Measurements from ENCODE around the gene ZNF552.
"Not testable (repeated sequence)": the region's sequence is repeated elsewhere in the genome, so short reads cannot be mapped to it uniquely, and the experiment has no call there.

The ZNF552 gene

GRCh38 chr19:57803594-57804325 is 11.0 kb downstream of the ZNF552 start:
- H3K27me3 Mint-ChIP-seq: no peaks in the 10 kb centered on the region
- peaks cover 38% of the 10 kb centered on the region for H3K4me1 Mint-ChIP-seq
- H3K36me3 Mint-ChIP-seq: peaks cover 20% of the 10 kb centered on the region
- H3K9me3 Mint-ChIP-seq: no peaks in the 10 kb centered on the region
- peak overlapping the region; percentile 69 for H3K27ac Mint-ChIP-seq
- peak overlapping the region; percentile 87 for H3K4me3 Mint-ChIP-seq

GRCh38 chr19:57803265-57803593 is 11.5 kb downstream of the ZNF552 start:
- Mint-ChIP-seq H3K36me3 (peaks cover 20% of the 10 kb centered on the region), H3K4me1 (peaks cover 38% of the 10 kb centered on the region), H3K27ac (no peak overlapping the region), H3K27me3 (no peaks in the 10 kb centered on the region), H3K9me3 (no peaks in the 10 kb centered on the region), H3K4me3 (peak overlapping the region; percentile 87)

DNA sequence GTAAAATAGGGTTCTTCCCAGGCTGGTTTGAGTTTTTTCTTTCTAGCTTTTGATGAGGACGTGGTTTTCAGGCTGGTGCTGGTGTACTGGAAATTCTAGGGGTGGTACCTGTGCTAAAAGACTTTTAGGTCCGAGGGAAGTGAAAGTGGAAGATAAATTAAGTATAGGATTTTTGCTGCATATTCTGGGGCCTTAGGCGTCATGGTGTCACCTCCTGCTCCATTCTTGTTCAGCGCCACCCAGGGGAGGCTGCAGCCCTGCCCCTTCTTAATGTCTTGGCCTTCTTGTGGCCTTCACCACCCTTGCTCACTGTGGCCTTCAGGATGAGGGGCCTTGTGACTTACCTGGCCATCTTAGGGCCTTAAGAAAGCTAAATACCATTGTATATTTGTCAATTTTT is 12.4 kb downstream of the ZNF552 start:
- Mint-ChIP-seq H3K27me3 (no peaks in the 10 kb centered on the region), H3K4me1 (peaks cover 38% of the 10 kb centered on the region), H3K27ac (no peak overlapping the region), H3K36me3 (peaks cover 15% of the 10 kb centered on the region), H3K4me3 (no peak overlapping the region), H3K9me3 (no peaks in the 10 kb centered on the region)

DNA sequence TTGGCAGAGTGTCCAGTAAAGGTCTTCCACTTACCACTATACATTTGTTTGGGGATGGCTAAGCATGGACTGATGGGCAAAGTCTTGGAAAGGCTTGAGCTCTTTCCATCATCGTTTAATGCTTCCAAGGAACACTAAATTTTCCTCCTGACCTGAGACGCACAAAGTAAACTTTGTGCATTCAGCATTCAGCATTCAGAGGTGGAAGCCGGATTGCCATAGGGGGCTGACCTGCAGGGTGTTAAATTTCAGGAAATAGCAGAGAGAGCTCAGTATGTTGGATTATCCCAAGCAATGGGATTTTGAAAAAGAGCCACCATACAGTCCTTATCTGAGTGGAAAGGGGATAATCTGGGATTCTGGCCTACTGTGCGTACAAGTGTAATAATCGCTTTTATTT is 14.0 kb downstream of the ZNF552 start:
- peaks cover 38% of the 10 kb centered on the region for H3K4me1 Mint-ChIP-seq
- H3K36me3 Mint-ChIP-seq: peaks cover 14% of the 10 kb centered on the region
- H3K27ac Mint-ChIP-seq: no peak overlapping the region
- no peaks in the 10 kb centered on the region for H3K9me3 Mint-ChIP-seq
- H3K4me3 Mint-ChIP-seq: no peak overlapping the region
- no peaks in the 10 kb centered on the region for H3K27me3 Mint-ChIP-seq

DNA sequence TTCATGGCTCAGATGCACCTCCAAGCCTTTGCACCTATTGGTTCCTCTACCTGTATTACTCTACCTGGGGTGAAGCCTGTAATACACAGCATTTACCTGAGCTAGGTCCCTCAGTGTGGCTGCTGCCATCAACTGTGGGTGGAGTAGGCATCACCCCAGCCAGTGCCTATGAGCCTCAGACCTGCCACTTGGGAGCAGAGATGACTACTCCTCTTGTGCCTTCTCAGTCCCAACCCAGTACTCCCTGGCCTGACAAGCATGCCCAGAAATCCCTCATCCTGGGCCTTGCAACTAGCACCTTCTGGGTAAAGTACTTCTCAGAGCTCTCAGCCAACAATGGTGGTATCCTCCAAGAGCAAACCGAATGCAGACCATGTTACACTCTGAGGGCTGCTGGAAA is 18.1 kb downstream of the ZNF552 start:
- peaks cover 30% of the 10 kb centered on the region for H3K36me3 Mint-ChIP-seq
- not testable (repeated sequence) for H3K27me3 Mint-ChIP-seq, H3K27ac Mint-ChIP-seq, H3K4me3 Mint-ChIP-seq, H3K4me1 Mint-ChIP-seq, H3K9me3 Mint-ChIP-seq

- Mint-ChIP-seq H3K27ac (no peak overlapping the region), H3K9me3 (peaks cover 7% of the 10 kb centered on the region), H3K4me1 (no peaks in the 10 kb centered on the region), H3K4me3 (no peak overlapping the region), H3K36me3 (peaks cover 44% of the 10 kb centered on the region), H3K27me3 (no peaks in the 10 kb centered on the region)
Observed at GRCh38 chr19:57789288-57789687, 25.4 kb downstream of the ZNF552 start.

DNA sequence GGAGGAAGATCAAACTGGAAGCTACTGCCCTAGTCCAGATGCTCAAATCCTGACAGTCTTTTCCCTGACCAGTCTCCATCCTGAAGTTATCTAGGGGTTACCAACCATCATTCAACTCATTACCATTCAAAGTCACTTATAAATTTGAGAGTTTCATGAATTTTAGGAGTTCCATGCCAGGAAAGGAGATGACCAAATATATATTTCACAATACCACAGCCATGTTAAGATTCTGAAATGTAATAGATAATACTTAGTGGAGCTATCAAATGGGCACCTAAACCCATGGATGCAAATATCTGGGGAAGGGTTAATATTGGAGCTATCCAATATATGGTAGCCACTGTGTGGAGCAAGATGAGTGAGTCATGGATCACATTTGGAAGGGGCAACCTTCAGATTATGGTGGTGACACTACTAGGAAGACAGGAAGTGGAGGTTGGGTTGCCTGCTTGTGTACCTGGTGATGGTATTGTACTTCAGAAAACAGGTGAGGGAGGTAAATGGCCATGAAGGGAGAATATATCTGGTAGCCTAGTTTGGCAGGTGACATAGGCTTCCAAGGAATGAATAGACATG is 26.5 kb downstream of the ZNF552 start:
- Mint-ChIP-seq H3K4me1 (no peaks in the 10 kb centered on the region), H3K36me3 (peaks cover 41% of the 10 kb centered on the region), H3K9me3 (peaks cover 7% of the 10 kb centered on the region), H3K4me3 (no peak overlapping the region), H3K27ac (no peak overlapping the region), H3K27me3 (no peaks in the 10 kb centered on the region)

GRCh38 chr19:57786906-57787305 is 27.8 kb downstream of the ZNF552 start:
- Mint-ChIP-seq H3K27ac (no peak overlapping the region), H3K4me3 (no peak overlapping the region), H3K27me3 (no peaks in the 10 kb centered on the region), H3K4me1 (no peaks in the 10 kb centered on the region), H3K36me3 (peaks cover 41% of the 10 kb centered on the region), H3K9me3 (peaks cover 7% of the 10 kb centered on the region)

DNA sequence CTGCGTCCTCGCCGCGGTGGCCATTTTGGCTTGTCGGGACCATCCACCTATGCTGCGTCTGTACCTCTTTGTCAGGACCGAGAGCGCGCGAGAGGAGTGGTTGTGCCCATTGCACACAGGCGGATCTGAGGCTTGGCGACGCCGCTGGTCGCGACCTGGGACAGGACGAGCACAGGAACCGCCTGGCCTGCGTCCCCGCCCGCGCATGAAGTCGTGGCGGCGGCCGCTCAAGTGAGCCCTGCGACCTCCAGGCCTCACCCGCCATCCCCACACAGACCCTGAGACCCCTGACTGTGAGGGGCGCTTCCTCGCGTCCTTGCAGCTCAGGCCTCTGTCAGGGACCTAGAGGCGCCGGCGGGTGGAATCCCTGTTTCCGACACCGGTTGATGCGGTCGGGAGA is 28.4 kb downstream of the ZNF552 start:
- Mint-ChIP-seq H3K9me3 (peaks cover 7% of the 10 kb centered on the region), H3K36me3 (peaks cover 40% of the 10 kb centered on the region), H3K4me1 (no peaks in the 10 kb centered on the region), H3K4me3 (peak overlapping the region; percentile 26), H3K27ac (no peak overlapping the region), H3K27me3 (no peaks in the 10 kb centered on the region)

GRCh38 chr19:57779220-57779845 is 35.4 kb downstream of the ZNF552 start:
- Mint-ChIP-seq H3K27ac (no peak overlapping the region), H3K4me3 (no peak overlapping the region), H3K4me1 (peaks cover 4% of the 10 kb centered on the region), H3K36me3 (peaks cover 68% of the 10 kb centered on the region), H3K9me3 (peaks cover 27% of the 10 kb centered on the region), H3K27me3 (no peaks in the 10 kb centered on the region)

DNA sequence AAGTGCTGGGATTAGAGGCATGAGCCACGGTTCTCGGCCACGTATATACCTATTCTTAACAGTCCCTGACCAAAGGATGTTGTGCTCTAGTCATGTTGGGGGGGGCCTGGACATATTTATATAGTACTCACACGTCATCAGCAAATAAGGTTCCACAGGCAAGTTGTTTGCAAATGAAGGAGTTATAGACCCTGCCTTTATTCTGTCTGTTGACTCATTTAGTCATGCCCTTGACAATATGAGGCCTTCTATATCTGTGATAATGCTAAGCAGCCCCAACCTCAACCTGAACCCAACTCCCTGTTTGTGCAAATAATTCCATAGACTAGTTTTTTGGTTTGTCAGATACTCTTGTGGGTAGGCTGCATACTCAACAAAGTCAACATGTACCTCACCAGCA is 36.4 kb downstream of the ZNF552 start:
- Mint-ChIP-seq H3K27me3 (no peaks in the 10 kb centered on the region), H3K4me1 (peaks cover 9% of the 10 kb centered on the region), H3K36me3 (peaks cover 72% of the 10 kb centered on the region), H3K27ac (no peak overlapping the region), H3K4me3 (no peak overlapping the region), H3K9me3 (peaks cover 31% of the 10 kb centered on the region)

- Mint-ChIP-seq H3K9me3 (peaks cover 37% of the 10 kb centered on the region), H3K27me3 (no peaks in the 10 kb centered on the region), H3K27ac (no peak overlapping the region), H3K36me3 (peaks cover 79% of the 10 kb centered on the region), H3K4me1 (peaks cover 22% of the 10 kb centered on the region), H3K4me3 (no peak overlapping the region)
Observed at GRCh38 chr19:57776764-57777296, 37.9 kb downstream of the ZNF552 start.

DNA sequence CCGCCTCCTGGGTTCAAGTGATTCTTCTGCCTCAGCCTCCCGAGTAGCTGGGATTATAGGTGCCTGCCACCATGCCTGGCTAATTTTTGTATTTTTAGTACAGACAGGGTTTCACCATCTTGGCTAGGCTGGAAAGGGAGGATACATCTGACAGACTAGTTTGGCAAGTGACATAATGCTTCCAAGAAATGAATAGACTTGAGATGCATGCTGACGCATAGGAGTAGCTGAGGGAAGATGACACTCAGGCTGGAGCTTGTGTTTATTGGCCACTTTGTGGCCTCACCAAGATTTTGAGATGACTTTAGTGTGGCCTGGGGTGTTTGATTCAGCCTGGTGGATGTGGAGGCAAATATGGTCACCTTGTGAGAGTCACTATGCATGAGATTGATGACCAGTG is 41.2 kb downstream of the ZNF552 start:
- no peaks in the 10 kb centered on the region for H3K27me3 Mint-ChIP-seq
- H3K9me3 Mint-ChIP-seq: peaks cover 29% of the 10 kb centered on the region
- H3K4me1 Mint-ChIP-seq: peaks cover 42% of the 10 kb centered on the region
- H3K4me3 Mint-ChIP-seq: peak overlapping the region; percentile 17
- no peak overlapping the region for H3K27ac Mint-ChIP-seq
- peaks cover 66% of the 10 kb centered on the region for H3K36me3 Mint-ChIP-seq

DNA sequence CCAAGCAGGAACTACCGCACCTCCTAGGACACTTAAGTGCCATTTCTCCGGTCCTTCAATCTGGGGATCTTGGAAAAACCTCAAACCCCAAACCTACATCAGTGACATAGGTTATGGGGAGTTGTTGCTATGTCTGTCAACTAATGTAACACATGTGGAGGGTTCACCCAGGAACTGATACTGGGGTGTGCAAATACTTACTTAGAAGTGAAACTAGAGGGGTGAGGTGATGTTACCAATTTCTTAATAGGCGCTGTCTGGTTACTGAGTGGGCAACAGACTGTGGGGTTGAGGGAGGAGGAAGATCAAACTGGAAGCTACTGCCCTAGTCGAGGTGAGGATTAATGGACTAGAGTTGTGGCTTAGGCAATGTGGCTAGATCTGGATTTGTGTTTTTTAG is 43.3 kb downstream of the ZNF552 start:
- Mint-ChIP-seq H3K36me3 (peaks cover 51% of the 10 kb centered on the region), H3K4me1 (peaks cover 46% of the 10 kb centered on the region), H3K4me3 (peak overlapping the region; percentile 80), H3K27ac (no peak overlapping the region), H3K9me3 (peaks cover 19% of the 10 kb centered on the region), H3K27me3 (no peaks in the 10 kb centered on the region)

GRCh38 chr19:57769345-57770131 is 45.2 kb downstream of the ZNF552 start, which contains the start of gene ZNF586:
ZNF586 (plus strand) TSS chr19:57769676; CDS start chr19:57769843, 167 bp downstream.
- peaks cover 45% of the 10 kb centered on the region for H3K36me3 Mint-ChIP-seq
- H3K27me3 Mint-ChIP-seq: no peaks in the 10 kb centered on the region
- peaks cover 42% of the 10 kb centered on the region for H3K4me1 Mint-ChIP-seq
- H3K4me3 Mint-ChIP-seq: peak within 1 kb of the TSS; percentile 93
- H3K27ac Mint-ChIP-seq: peak within 1 kb of the TSS; percentile 91
- H3K9me3 Mint-ChIP-seq: peaks cover 15% of the 10 kb centered on the region
